Caco-2 (cell line): ENCODE data around the gene ABCA4. TPM values are rescaled to one million over a fixed set of nuclear protein-coding genes. Genes with fewer than 3 reads are reported as not detected.

Experiments
- BruUV-seq: library from RNA; stranded (reverse); fragments of 400-500 nt; replicated peaks from 2 replicates; lab custom pipeline; 2021; lab: Mats Ljungman, UMichigan
- CTCF ChIA-PET: fragments of 300-600 bp; sonication (Branson Sonifier 250); formaldehyde crosslinking; loops from one replicate; lab custom pipeline; 2022; ENCODE audit warnings: antibody characterized with exemption; lab: Charles Lee
- POLR2A ChIA-PET: fragments of 300-600 bp; sonication (Branson Sonifier 250); formaldehyde crosslinking; loops from one replicate; lab custom pipeline; 2022; ENCODE audit warnings: antibody characterized with exemption; lab: Charles Lee
- DNase-seq, 2 experiments: peaks; one replicate each; pipeline versions ENCODE4 v3.0.0 to v3.0.0-alpha.2; 2020 to 2022
- H3K27me3 ChIP-seq: replicated peaks from 2 replicates; pipeline ENCODE4 v1.6.0; 2011; ENCODE audit warnings: low read length; ENCODE audit not compliant: control insufficient read depth, insufficient read depth
- H3K36me3 ChIP-seq: 2 replicates; pipeline ENCODE4 v1.5.1; 2011; ENCODE audit warnings: low read length; ENCODE audit not compliant: control insufficient read depth, insufficient read depth
- H3K4me1 ChIP-seq: fragments of 250-450 bp; sonication (Bioruptor Pico); 2 replicates; pipeline ENCODE4 v1.5.1; 2020; ENCODE audit warnings: mild to moderate bottlenecking
- H3K4me3 ChIP-seq: 2 replicates; pipeline ENCODE4 v1.5.1; 2011; ENCODE audit warnings: low read depth, mild to moderate bottlenecking, control low read depth, low read length
- H3K9me3 ChIP-seq: fragments of 250-450 bp; sonication (Bioruptor Pico); 2 replicates; pipeline ENCODE4 v1.5.1; 2020; ENCODE audit warnings: mild to moderate bottlenecking, moderate library complexity
- H3K27ac Mint-ChIP-seq: one replicate; pipeline ENCODE4 v1.8.0; 2022; ENCODE audit warnings: mixed read lengths; ENCODE audit not compliant: unreplicated experiment
- H3K27me3 Mint-ChIP-seq: one replicate; pipeline ENCODE4 v1.8.0; 2022; ENCODE audit warnings: mixed read lengths; ENCODE audit not compliant: insufficient read depth, unreplicated experiment
- H3K36me3 Mint-ChIP-seq: one replicate; pipeline ENCODE4 v1.8.0; 2022; ENCODE audit warnings: mild to moderate bottlenecking, mixed read lengths; ENCODE audit not compliant: insufficient read depth, unreplicated experiment
- H3K4me1 Mint-ChIP-seq: one replicate; pipeline ENCODE4 v1.8.0; 2022; ENCODE audit warnings: low read depth, mixed read lengths; ENCODE audit not compliant: unreplicated experiment
- H3K4me3 Mint-ChIP-seq: one replicate; pipeline ENCODE4 v1.8.0; 2022; ENCODE audit warnings: mild to moderate bottlenecking, moderate library complexity, mixed read lengths; ENCODE audit not compliant: unreplicated experiment
- H3K9me3 Mint-ChIP-seq: one replicate; pipeline ENCODE4 v1.8.0; 2022; ENCODE audit warnings: mixed read lengths; ENCODE audit not compliant: unreplicated experiment
- CTCF ChIP-seq, 2 experiments: fragments of 200-600 bp in 1 of 2; IDR thresholded peaks; 1 replicate in 1 of 2; 2 replicates in 1 of 2; pipeline versions ENCODE4 v1.5.1 to v1.8.0; 2011 to 2022; ENCODE audit warnings: antibody characterized with exemption in 1 of 2, control low read depth in 1 of 2, inconsistent platforms in 1 of 2, low read depth in 1 of 2, low read length in 1 of 2, mild to moderate bottlenecking in 1 of 2, moderate library complexity in 1 of 2; ENCODE audit not compliant: insufficient read depth in 1 of 2, severe bottlenecking in 1 of 2, unreplicated experiment in 1 of 2
- intact Hi-C: fragments of 100-400 bp; cut with micrococcal nuclease; formaldehyde crosslinking; loops from one replicate; pipeline ENCODE4 v1.10.0; 2022; ENCODE audit not compliant: unreplicated experiment
- total RNA-seq: library from RNA; stranded (reverse); gene quantifications from 2 replicates; pipeline ENCODE4 v1.2.3, GENCODE V29; 2022

Gene ABCA4
- total RNA-seq, 1 experiment from 2014 or later = 1.8 TPM

DNA sequence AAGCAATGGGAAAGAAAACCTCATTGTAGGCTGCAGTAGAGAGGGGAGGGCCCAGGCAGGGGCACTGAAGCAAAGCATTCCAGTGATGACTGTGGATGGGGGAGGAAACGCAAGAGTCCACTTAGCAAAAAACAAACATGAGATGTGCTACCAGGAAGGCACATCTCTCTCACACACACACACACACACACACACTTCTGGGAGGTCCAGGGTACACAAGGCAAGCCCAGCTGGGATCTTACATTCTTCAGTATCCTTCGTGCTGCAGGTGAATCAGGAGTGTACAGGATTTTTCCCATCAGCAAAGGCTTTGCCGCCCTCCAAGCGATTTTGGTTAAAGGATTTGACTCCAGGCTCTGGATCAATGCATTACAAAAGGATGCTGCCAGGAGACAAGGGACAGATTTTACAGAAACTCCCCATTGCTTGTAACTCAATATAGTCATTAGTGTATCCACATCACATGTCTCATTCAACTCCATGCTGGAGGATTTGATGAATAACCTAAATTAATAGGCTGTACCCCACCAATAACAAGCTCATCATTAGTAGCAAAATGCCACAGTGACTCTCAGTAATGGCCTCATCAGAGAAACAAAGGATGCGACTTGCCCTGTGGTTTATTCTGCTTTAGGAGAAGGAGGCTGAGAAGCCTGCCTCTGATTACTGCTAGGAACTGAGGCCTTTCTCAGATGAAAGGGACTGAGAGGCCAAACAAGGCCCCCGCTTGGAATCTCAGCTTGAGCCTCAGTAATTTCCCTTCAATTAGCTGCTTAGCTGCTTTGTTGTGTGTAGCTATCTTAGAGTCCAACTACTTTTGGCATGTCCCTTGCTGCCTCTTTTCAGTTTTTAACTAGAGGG, 41.6 kb downstream of the ABCA4 start:
- no peak overlapping the region for H3K4me3 Mint-ChIP-seq
- no peaks in the 10 kb centered on the region for H3K36me3 Mint-ChIP-seq
- POLR2A ChIA-PET = no interaction called here
- H3K27me3 Mint-ChIP-seq = no peaks in the 10 kb centered on the region
- no peaks in the 10 kb centered on the region for H3K36me3 ChIP-seq
- H3K4me3 ChIP-seq = no peak overlapping the region
- H3K4me1 Mint-ChIP-seq = peaks cover 7% of the 10 kb centered on the region
- H3K9me3 ChIP-seq = no peaks in the 10 kb centered on the region
- no peaks in the 10 kb centered on the region for H3K27me3 ChIP-seq
- H3K9me3 Mint-ChIP-seq = no peaks in the 10 kb centered on the region
- no peak overlapping the region for H3K27ac Mint-ChIP-seq
- CTCF ChIA-PET = no interaction called here
- peak; percentile 23 to 45 for DNase-seq
- no peak for TF ChIP-seq CTCF (IDR thresholded peaks at IDR 0.05; ENCODE audit: insufficient read depth in 1 of 2, low read depth in 1 of 2, low read length in 1 of 2, severe bottlenecking in 1 of 2, unreplicated experiment in 1 of 2)
- H3K4me1 ChIP-seq = no peaks in the 10 kb centered on the region; the same call in 1 of the 2 replicates
- BruUV-seq = no TSS peak
- intact Hi-C loops = no loop called here

- BruUV-seq = no TSS peak
- H3K9me3 Mint-ChIP-seq = no peaks in the 10 kb centered on the region
- H3K4me3 Mint-ChIP-seq = no peak overlapping the region
- Histone ChIP-seq H3K27me3 (no peaks in the 10 kb centered on the region), H3K4me3 (no peak overlapping the region), H3K4me1 (peaks cover 20% of the 10 kb centered on the region), H3K9me3 (no peaks in the 10 kb centered on the region), H3K36me3 (no peaks in the 10 kb centered on the region)
- ChIA-PET CTCF (no interaction called here), POLR2A (no interaction called here)
- no peak for TF ChIP-seq CTCF (IDR thresholded peaks at IDR 0.05; ENCODE audit: insufficient read depth in 1 of 2, low read depth in 1 of 2, low read length in 1 of 2, severe bottlenecking in 1 of 2, unreplicated experiment in 1 of 2)
- intact Hi-C loops = no loop called here
- H3K36me3 Mint-ChIP-seq = no peaks in the 10 kb centered on the region
- H3K4me1 Mint-ChIP-seq = peaks cover 30% of the 10 kb centered on the region
- no peak overlapping the region for H3K27ac Mint-ChIP-seq
- no peaks in the 10 kb centered on the region for H3K27me3 Mint-ChIP-seq
- no peak for DNase-seq
Observed at GRCh38 chr1:94072840-94073522, 48.0 kb downstream of the ABCA4 start.

DNA sequence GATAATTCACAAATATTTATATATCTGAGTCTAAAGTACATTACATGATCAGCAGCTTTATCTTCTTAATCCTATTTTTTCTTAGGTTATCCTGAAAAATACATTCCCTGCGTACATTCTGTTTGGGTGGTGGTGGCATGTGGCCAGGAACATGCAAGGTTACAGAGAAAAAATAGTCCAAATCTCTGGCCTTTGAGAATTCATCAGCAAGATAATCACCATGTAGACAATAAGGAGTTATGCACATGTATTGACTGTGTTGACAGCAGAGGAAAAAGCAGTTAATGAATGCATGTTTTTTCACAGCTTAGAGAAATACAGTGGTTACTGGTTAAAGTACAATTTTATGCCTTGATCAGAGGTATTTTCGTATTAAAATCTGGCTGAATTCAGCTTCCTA, 49.0 kb downstream of the ABCA4 start:
- no peak overlapping the region for H3K27ac Mint-ChIP-seq
- no peaks in the 10 kb centered on the region for H3K36me3 Mint-ChIP-seq
- no peaks in the 10 kb centered on the region for H3K27me3 ChIP-seq
- no peaks in the 10 kb centered on the region for H3K9me3 ChIP-seq
- H3K9me3 Mint-ChIP-seq = no peaks in the 10 kb centered on the region
- DNase-seq = no peak
- H3K4me1 ChIP-seq = peaks cover 30% of the 10 kb centered on the region
- no peak overlapping the region for H3K4me3 ChIP-seq
- BruUV-seq = no TSS peak
- peaks cover 38% of the 10 kb centered on the region for H3K4me1 Mint-ChIP-seq
- H3K27me3 Mint-ChIP-seq = no peaks in the 10 kb centered on the region
- H3K36me3 ChIP-seq = no peaks in the 10 kb centered on the region
- ChIA-PET CTCF (no interaction called here), POLR2A (no interaction called here)
- intact Hi-C loops = no loop called here
- no peak overlapping the region for H3K4me3 Mint-ChIP-seq
- TF ChIP-seq CTCF (IDR thresholded peaks at IDR 0.05; ENCODE audit: insufficient read depth in 1 of 2, low read depth in 1 of 2, low read length in 1 of 2, severe bottlenecking in 1 of 2, unreplicated experiment in 1 of 2) = no peak
